Mucosa of descending colon (tissue), 3 donors: ENCODE measurements around the gene ADPRM. TPM values are rescaled to one million over a fixed set of nuclear protein-coding genes. Genes with fewer than 3 reads are reported as not detected.

Experiments
- ATAC-seq: fragments of 200-7000 bp; cut with Tn5 transposase; one replicate; pipeline ENCODE4 v1.9.1; 2020; ENCODE audit warnings: mild to moderate bottlenecking, moderate library complexity
- DNase-seq, 3 donors: peaks; one replicate each; pipeline ENCODE4 v3.0.0-alpha.2; 2020
- H3K36me3 ChIP-seq: fragments of 200-600 bp; one replicate; pipeline ENCODE4 v1.8.0; 2021; ENCODE audit warnings: low read depth, mild to moderate bottlenecking
- H3K4me1 ChIP-seq: fragments of 200-600 bp; one replicate; pipeline ENCODE4 v1.8.0; 2021; ENCODE audit warnings: low read depth, mild to moderate bottlenecking
- H3K4me3 ChIP-seq: fragments of 200-600 bp; one replicate; pipeline ENCODE4 v1.8.0; 2021; ENCODE audit warnings: mild to moderate bottlenecking
- H3K9me3 ChIP-seq: fragments of 200-600 bp; one replicate; pipeline ENCODE4 v1.8.0; 2021; ENCODE audit warnings: mild to moderate bottlenecking
- CTCF ChIP-seq: fragments of 200-600 bp; IDR thresholded peaks from one replicate; pipeline ENCODE4 v1.8.0; 2022; ENCODE audit warnings: antibody characterized with exemption, mild to moderate bottlenecking
- intact Hi-C, 2 donors: fragments of 100-400 bp; cut with DNase I in 1 of 2; cut with micrococcal nuclease in 1 of 2; formaldehyde crosslinking; loops; one replicate each; pipeline versions ENCODE4 v1.11.0 to v1.11.1; 2022; cut with DNase I, micrococcal nuclease
- total RNA-seq, 3 donors: library from RNA; stranded (reverse); fragmentation: NEBNext Ultra II Directional in 2 of 3; extraction: Animal tissue kit (Norgen Biotek cat#: 25700) in 2 of 3; gene quantifications; one replicate each; pipeline versions ENCODE4 v1.2.1 to v1.2.4, GENCODE V29; 2021 to 2023
- donor health status: DM: no; HTN: no; CAD: no; lungs with moderate emphysema.
- donor health status: DM: no; HTN: no; CAD: no.
- donor health status: DM: no; HTN: yes; CAD: no.

The ADPRM gene
- total RNA-seq, 3 donors from 2014 or later = 6.9 to 8.7 (median 8.5) TPM

- H3K4me3 ChIP-seq = no peak overlapping the region
- no peak for DNase-seq
- no peaks in the 10 kb centered on the region for H3K9me3 ChIP-seq
- no peaks in the 10 kb centered on the region for H3K4me1 ChIP-seq
- TF ChIP-seq CTCF = no peak
- intact Hi-C loops = no loop called here
- ATAC-seq = no peak
- H3K36me3 ChIP-seq = no peaks in the 10 kb centered on the region
These were observed 34.2 kb upstream of the ADPRM start for GRCh38 chr17:10663231-10663630.

GRCh38 chr17:10664571-10664970, 32.8 kb upstream of the ADPRM start:
- TF ChIP-seq CTCF = no peak
- no peaks in the 10 kb centered on the region for H3K36me3 ChIP-seq
- intact Hi-C loops = no loop called here
- no peaks in the 10 kb centered on the region for H3K9me3 ChIP-seq
- H3K4me1 ChIP-seq = no peaks in the 10 kb centered on the region
- ATAC-seq = no peak
- DNase-seq = no peak
- H3K4me3 ChIP-seq = no peak overlapping the region

DNA sequence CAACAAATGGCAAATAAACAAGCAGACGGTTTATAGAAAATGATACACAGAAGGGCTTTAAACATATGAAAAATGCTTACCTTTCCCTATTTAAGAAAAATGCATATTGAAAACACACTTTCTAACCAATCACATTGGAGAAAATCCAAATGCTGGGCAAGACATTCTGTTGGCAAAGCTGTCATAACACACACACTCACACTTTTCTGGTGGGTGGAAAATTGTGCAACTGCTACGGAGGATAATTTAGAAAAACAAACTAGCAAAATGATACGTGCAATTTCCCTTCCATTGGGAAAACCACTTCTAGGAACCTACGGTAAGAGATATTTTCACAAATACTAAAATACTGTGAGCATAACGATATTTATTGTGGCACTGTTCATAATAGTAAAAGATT, 30.5 kb upstream of the ADPRM start:
- no peaks in the 10 kb centered on the region for H3K9me3 ChIP-seq
- no peak for ATAC-seq
- H3K4me3 ChIP-seq = no peak overlapping the region
- H3K36me3 ChIP-seq = no peaks in the 10 kb centered on the region
- intact Hi-C loops = no loop called here
- TF ChIP-seq CTCF = no peak
- H3K4me1 ChIP-seq = no peaks in the 10 kb centered on the region
- DNase-seq = no peak

DNA sequence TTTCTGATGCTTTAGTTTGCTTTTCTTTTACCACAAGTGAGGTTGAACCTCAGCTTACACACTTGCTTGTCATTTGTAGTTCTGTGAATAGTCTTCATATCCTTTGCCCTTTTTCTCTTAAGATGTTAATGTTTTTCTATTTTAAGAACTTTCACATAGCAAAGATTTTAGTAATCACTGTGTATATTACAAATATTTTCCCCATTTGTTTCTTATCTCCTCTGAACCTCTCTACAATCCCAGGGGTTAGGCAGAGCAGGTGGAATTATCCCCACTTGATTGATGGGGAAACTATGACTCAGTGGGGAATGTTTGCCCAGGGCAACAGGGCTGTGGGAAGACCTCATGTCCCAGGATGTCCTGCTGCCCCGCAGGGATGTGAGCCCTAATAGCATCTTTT, 28.6 kb upstream of the ADPRM start:
- H3K9me3 ChIP-seq = no peaks in the 10 kb centered on the region
- intact Hi-C loops = no loop called here
- no peak for TF ChIP-seq CTCF
- no peaks in the 10 kb centered on the region for H3K36me3 ChIP-seq
- no peaks in the 10 kb centered on the region for H3K4me1 ChIP-seq
- DNase-seq (no peak), ATAC-seq (no peak)
- H3K4me3 ChIP-seq = no peak overlapping the region

DNA sequence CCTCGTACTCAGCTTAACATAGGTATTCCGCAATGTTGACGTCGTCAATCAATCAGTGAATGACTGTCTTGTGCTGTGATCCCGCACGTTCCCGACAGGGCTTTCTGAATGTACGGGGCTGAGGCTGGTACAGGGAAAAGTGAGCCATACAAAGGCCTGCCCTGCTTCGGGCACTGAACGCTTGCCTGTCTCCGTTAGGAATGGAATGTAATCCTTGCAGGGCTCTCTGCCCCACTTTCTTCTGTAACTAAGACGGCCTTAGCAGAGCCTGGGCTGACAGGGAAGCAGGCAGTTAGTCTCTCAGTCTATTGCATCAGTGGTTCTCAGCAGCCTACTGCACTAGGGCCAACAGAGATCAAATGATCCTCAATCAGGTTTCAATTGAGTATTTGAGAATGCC, 24.1 kb upstream of the ADPRM start:
- H3K9me3 ChIP-seq = no peaks in the 10 kb centered on the region
- DNase-seq (no peak), ATAC-seq (no peak)
- H3K4me3 ChIP-seq = no peak overlapping the region
- no peaks in the 10 kb centered on the region for H3K4me1 ChIP-seq
- TF ChIP-seq CTCF = no peak
- no peaks in the 10 kb centered on the region for H3K36me3 ChIP-seq
- intact Hi-C loops = no loop called here

DNA sequence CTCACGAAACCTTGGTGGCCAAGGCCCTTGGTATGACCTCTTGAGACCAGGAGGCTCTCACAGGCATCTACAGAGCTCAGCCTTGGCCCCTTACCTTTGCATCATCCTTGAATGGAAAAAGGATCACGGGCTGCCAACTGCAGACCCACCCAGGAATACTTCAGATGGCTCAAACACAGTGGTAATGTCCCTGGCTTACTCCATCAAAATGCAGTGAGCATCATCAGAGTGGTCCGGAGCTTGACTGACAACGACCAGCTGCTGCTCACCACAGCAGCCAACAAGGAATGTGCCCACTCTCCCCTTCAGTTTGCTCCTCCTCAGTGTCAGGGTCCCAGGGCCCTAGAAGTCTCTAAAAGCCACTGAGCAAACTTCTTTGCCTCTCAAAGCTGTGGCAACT, 22.7 kb upstream of the ADPRM start:
- Histone ChIP-seq H3K4me3 (no peak overlapping the region), H3K9me3 (no peaks in the 10 kb centered on the region), H3K36me3 (no peaks in the 10 kb centered on the region), H3K4me1 (no peaks in the 10 kb centered on the region)
- TF ChIP-seq CTCF = no peak
- intact Hi-C loops = no loop called here
- no peak for DNase-seq
- no peak for ATAC-seq
